ENCODE measurements around the gene C2orf68. TPM values are rescaled to one million over a fixed set of nuclear protein-coding genes. Genes with fewer than 3 reads are reported as not detected.

Gene C2orf68
- total RNA-seq, 2 donors from 2014 or later = 13.0 to 21.9 TPM

DNA sequence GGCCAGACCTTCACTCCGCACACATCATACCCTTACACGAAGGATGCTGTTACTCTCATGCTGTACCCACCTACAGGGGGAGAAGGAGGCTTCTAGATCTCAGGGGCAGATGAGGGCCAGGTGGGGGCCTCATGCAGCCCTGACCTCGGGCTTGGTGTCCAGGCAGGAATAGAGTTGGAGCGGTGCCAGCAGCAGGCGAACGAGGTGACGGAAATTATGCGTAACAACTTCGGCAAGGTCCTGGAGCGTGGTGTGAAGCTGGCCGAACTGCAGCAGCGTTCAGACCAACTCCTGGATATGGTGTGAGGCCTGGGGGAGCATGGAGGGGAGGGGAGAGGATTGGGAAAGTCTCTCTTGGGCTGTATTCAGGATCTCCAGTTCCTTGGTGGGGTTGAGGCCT, 20.3 kb downstream of the C2orf68 start:
- Histone ChIP-seq H3K27me3 (replicated peaks; ENCODE audit: insufficient read depth) (no peaks in the 10 kb centered on the region), H3K36me3 (no peaks in the 10 kb centered on the region), H3K9me3 (no peaks in the 10 kb centered on the region), H3K4me1 (ENCODE audit: control insufficient read depth in 1 of 2, low read depth in 2 of 2) (peaks cover 55 to 79% of the 10 kb centered on the region in 2 donors), H3K4me3 (no peak overlapping the region), H3K27ac (peak overlapping the region; percentile 80 to 90)
- TF ChIP-seq, protein P1, sequence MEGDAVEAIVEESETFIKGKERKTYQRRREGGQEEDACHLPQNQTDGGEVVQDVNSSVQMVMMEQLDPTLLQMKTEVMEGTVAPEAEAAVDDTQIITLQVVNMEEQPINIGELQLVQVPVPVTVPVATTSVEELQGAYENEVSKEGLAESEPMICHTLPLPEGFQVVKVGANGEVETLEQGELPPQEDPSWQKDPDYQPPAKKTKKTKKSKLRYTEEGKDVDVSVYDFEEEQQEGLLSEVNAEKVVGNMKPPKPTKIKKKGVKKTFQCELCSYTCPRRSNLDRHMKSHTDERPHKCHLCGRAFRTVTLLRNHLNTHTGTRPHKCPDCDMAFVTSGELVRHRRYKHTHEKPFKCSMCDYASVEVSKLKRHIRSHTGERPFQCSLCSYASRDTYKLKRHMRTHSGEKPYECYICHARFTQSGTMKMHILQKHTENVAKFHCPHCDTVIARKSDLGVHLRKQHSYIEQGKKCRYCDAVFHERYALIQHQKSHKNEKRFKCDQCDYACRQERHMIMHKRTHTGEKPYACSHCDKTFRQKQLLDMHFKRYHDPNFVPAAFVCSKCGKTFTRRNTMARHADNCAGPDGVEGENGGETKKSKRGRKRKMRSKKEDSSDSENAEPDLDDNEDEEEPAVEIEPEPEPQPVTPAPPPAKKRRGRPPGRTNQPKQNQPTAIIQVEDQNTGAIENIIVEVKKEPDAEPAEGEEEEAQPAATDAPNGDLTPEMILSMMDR (IDR thresholded peaks at IDR 0.05) = no peak
- ATAC-seq (ENCODE audit: insufficient number of reproducible peaks, low FRiP score, low read depth) (no peak), DNase-seq (ENCODE audit: low spot score) (no peak)

DNA sequence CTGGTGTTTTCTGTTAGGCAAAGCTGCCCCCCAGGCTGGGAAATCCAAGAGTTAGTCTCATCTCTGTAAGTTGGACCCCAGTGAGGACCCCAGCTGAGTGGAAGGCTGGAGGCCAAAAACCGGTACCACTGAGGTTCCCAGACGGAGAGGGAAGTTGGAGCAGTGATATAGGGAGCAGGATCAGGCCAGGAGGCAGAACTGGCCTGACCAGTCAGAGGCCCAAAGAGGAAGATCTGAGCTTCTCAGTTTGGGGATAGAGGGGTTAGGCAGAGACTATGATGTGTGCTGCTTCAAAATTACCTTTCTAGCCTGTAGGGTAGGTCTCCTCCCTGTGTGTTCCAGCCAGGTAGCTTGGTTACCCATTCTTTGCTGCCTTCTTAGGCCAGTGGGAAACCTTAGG, 20.9 kb downstream of the C2orf68 start:
- H3K27ac ChIP-seq = peak overlapping the region; percentile 80 to 90
- DNase-seq (ENCODE audit: low spot score) (no peak), ATAC-seq (ENCODE audit: insufficient number of reproducible peaks, low FRiP score, low read depth) (no peak)
- H3K4me1 ChIP-seq (ENCODE audit: control insufficient read depth in 1 of 2, low read depth in 2 of 2) = peaks cover 57 to 79% of the 10 kb centered on the region in 2 donors
- H3K4me3 ChIP-seq = no peak overlapping the region
- TF ChIP-seq, protein P1 (IDR thresholded peaks at IDR 0.05) = no peak
- H3K36me3 ChIP-seq = no peaks in the 10 kb centered on the region
- H3K27me3 ChIP-seq (replicated peaks; ENCODE audit: insufficient read depth) = no peaks in the 10 kb centered on the region
- no peaks in the 10 kb centered on the region for H3K9me3 ChIP-seq

DNA sequence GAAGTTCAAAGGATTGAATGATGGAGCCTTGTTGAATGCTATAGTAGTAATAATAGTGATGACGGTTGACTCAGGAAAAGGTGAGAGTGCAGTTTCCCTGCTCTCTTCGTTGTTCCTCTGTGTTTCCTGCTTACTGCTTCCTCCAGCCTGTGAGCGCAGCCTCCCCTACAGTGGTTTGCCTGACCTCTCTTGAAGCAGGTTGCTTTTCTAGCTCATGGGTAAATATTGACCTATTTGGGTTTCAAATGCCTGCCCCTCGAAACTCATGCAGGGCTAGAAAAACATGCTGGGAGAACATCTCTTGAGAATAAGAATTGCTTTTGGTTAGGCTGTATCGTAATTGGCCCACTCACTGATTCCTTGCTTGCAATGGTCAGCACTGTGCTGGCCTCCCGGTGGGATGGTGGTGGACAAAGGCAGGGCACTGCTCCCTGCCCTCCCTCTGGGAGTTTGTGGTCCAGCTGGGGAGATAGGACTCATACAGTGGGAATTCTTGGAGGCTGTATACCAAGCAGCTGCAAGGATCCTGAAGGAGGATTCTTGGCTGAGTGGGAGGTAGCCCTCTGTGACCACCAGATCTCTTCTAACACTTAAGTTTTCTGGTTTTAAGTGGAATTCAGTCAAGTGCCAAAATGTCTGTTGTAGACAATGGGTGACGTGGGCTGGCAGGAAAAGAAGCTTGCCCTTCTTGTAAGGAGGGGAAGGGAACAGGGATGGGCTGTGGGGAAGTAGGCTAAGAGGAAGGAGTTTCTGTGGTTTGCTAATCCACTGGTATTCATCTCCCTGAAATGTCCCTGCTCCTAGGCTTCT, 21.7 kb downstream of the C2orf68 start:
- ATAC-seq (ENCODE audit: insufficient number of reproducible peaks, low FRiP score, low read depth) = no peak
- TF ChIP-seq, protein P1 (IDR thresholded peaks at IDR 0.05) = no peak
- Histone ChIP-seq H3K4me1 (ENCODE audit: control insufficient read depth in 1 of 2, low read depth in 2 of 2) (peaks cover 63 to 86% of the 10 kb centered on the region in 2 donors), H3K27ac (peak overlapping the region; percentile 80 to 90), H3K4me3 (no peak overlapping the region), H3K9me3 (no peaks in the 10 kb centered on the region), H3K36me3 (no peaks in the 10 kb centered on the region), H3K27me3 (replicated peaks; ENCODE audit: insufficient read depth) (no peaks in the 10 kb centered on the region)
- no peak for DNase-seq (ENCODE audit: low spot score)

DNA sequence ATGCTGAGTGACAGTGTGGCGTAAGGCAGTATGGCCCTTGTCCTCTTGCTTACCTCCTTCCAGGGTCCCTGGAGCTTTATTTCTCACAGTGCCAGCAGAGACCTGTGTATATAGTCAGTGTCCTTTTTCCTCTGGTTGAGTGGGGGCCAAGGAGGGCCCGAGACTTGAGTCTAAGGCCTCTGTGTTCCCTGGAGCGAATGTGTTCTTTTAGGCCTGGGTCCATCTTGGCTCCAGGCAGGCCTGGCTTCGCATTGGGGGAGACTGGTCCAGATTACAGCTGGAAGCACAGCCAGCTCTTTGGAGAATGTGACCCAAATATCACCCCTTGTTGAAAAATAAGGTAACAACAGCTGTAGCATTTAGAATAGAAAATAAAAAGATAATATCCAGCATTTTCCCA, 22.7 kb downstream of the C2orf68 start:
- no peaks in the 10 kb centered on the region for H3K36me3 ChIP-seq
- ATAC-seq (ENCODE audit: insufficient number of reproducible peaks, low FRiP score, low read depth) (no peak), DNase-seq (ENCODE audit: low spot score) (no peak)
- H3K9me3 ChIP-seq = no peaks in the 10 kb centered on the region
- H3K4me3 ChIP-seq = no peak overlapping the region
- peak overlapping the region; percentile 80 to 90 for H3K27ac ChIP-seq
- peaks cover 62 to 87% of the 10 kb centered on the region in 2 donors for H3K4me1 ChIP-seq (ENCODE audit: control insufficient read depth in 1 of 2, low read depth in 2 of 2)
- TF ChIP-seq, protein P1 (IDR thresholded peaks at IDR 0.05) = no peak
- no peaks in the 10 kb centered on the region for H3K27me3 ChIP-seq (replicated peaks; ENCODE audit: insufficient read depth)

DNA sequence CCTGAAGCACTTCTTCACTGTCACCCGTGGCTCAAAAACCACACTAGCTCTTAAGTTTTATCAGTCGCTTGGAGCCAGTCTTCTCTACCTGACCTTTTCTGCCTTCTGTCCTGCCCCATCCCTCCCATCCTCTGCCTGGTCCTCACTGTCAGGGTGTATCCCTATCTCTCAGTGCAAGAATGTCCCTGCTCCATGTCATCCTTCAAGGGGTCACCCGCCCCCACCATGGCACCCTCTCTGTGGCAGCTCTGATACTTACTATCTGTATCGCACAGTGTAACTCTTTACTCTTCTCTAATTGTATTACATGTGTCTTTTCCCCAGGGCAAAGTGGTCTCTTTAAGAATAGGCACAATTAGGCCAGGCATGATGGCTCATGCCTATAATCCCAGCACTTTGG, 23.2 kb downstream of the C2orf68 start:
- peaks cover 63 to 90% of the 10 kb centered on the region in 2 donors for H3K4me1 ChIP-seq (ENCODE audit: control insufficient read depth in 1 of 2, low read depth in 2 of 2)
- no peak for ATAC-seq (ENCODE audit: insufficient number of reproducible peaks, low FRiP score, low read depth)

More for the DNA sequence above, 23.2 kb downstream of the C2orf68 start:
- Histone ChIP-seq H3K36me3 (no peaks in the 10 kb centered on the region), H3K4me3 (no peak overlapping the region), H3K27ac (peak overlapping the region; percentile 80 to 90), H3K27me3 (replicated peaks; ENCODE audit: insufficient read depth) (no peaks in the 10 kb centered on the region), H3K9me3 (no peaks in the 10 kb centered on the region)
- DNase-seq (ENCODE audit: low spot score) = no peak
- TF ChIP-seq, protein P1 (IDR thresholded peaks at IDR 0.05) = no peak

Measured in thoracic aorta (tissue), 2 donors.